Stimulated activated CD8-positive, alpha-beta memory T cell treated with anti-CD3 and anti-CD28 coated beads, Interleukin-7, amount 100 ng/mL, for 24 hours (primary cell): ENCODE results near the gene DDX31.
"Not testable (repeated sequence)": the region's sequence is repeated elsewhere in the genome, so short reads cannot be mapped to it uniquely, and the experiment has no call there.

ENCODE experiments used
- DNase-seq: peaks from one replicate; pipeline ENCODE4 v3.0.0-alpha.2; 2020; ENCODE audit warnings: low read depth

The DDX31 gene

DNA sequence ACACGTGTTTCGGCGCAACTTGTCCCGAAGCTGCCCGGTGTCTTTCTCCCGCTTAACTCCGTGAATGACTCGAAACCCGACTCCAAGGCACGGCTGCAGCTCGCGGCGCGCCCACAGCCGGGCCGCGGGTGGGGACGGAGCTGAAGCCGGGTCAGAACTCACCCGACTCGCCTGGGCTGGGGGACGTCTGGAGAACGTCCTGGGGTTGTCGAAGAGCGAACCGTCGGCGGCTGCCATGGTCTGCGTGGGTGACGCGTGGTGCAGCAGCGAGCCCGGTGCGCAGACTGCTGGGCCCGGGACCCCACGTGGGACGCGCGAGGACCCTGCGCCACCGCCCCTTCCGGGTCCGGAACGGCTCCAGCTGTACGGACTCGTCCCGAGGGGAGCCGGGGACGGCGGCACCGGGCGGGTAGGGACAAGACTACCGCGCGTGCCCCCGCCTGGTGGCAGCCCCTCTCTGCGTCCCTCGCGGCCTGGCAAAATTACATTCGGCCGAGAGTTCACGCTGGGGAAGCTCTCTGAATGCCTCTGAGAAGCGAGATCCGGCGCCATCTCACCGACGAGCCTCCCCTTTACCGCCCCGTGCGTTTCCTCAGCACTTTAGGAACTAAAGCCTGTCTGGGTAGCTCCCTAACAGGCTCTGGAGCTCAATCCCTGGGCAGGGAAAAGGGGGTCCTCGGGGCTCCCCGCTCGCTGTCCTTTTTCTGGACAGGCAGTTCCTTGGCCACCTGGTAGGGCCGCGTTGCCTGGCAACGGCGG lies at the start of gene DDX31:
Gene DDX31 (minus strand): TSS at position 286 of the 759 bp plus-strand sequence. CDS start 49 bp downstream, at position 237.
- DNase-seq, result peak; percentile 63

DNA sequence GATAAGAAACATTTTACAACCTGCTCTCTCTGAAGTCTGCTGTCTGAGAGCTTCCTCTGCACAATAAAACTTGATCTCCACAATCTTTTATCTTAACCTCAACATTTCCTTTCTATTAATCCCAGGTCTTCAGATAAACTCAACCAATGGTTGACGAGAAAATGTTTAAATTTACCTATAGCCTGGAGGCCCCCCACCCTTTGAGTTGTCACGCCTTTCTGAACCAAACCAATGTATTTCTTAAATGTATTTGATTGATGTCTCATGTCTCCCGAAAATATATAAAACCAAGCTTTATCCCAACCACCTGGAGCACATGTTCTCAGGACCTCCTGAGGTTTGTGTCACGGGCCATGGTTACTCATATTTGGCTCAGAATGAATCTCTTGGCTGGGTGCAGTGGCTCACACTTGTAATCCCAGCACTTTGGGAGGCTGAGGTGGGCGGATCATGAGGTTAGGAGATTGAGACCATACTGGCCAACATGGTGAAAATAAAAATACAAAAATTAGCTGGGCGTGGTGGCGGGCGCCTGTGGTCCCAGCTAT lies 48.7 kb upstream of the DDX31 start:
- DNase-seq, result not testable (repeated sequence)

DNA sequence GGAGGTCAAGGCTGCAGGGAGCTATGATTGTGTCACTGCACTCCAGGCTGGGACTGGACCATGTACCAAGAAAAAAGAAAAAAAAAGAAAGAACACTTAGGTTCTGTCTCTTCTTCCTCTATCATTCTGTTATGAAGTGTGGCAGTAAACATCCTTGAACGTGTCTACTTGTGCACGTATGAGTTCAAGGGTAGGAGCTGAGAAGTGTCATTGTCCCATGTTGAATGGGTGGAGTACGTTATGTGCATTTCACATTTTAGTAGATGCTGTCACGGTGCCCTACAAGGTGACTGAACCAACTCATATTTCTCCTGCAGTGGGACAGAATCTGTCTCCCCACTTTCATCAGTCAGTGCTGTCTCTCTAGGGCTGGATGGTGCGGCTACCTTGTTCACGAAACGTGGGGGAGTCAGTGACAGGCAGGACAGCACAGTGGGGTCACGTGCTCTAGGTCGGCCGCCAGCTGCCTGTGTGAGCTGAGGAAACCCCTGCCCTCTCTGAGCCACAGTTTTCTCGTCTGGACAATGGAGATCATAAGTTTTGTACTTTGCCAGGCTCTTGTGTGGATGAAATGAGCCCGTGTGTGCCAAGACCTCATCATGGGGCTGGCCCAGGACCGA lies 47.7 kb upstream of the DDX31 start:
- DNase-seq, result no peak

DNA sequence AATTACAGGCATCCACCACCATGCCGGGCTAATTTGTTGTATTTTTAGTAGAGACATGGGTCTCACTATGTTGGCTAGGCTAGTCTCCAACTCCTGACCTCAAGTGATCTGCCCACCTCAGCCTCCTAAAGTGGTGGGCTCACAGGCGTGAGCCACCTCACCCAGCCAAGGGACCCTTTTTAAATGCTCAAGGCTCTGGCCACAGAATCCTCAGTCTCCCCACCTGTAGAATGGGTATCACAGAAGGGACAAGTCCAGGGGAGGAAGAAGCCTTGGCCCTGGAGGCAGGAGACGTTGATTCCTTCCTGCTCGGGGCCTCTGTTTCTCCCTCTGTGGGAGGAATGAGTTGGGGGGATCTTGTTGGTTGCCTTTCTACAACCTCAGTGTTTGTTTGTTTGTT lies 46.2 kb upstream of the DDX31 start:
- DNase-seq, result no peak

DNA sequence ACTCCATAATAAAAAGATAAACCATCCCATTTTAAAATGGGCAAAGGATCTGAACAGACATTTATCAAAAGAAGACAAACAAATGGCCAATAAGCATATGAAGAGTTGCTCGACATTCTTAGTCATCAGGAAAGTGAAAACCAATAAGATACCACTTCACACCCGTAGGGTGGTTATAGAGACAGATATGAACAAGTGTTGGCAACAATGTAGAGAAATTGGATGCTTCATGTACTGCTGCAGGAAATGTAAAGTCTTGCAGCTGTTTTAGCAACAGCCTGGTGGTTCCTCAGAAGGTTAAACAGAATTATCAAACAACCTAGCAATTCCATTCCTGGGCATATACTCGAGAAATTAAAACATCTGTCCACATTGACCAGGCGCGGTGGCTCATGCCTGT lies 43.0 kb upstream of the DDX31 start:
- DNase-seq, result no peak

DNA sequence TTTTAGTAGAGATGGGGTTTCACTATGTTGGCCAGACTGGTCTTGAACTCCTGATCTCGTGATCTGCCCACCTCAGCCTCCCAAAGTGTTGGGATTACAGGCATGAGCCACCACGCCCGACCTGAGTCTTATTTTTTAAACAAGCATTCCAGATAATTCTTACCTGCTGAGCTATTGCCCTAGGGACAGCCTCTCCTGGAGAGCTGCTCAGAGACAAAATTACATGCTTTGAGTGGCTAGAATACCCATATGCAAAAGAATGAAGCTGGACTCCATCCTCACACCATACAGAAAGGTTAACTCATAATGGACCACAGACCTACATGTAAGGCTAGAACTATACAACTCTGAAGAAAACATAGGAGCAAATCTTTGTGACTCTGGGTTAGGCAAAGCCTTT lies 42.1 kb upstream of the DDX31 start:
- DNase-seq, result no peak

DNA sequence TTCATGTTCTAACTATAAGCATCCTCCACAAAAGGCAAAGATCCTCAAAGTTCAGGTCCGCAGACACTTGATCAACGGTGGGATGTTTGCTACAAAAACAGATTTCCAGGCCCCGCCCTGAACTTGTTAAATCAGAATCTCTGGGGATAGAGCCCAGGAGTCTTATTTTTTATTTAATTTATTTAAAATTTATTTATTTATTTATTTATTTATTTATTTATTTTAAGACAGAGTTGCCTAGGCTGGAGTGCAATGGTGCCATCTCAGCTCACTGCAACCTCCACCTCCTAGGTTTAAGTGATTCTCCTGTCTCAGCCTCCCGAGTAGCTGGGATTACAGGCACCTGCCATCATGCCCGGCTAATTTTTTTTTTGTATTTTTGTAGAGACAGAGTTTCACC lies 41.4 kb upstream of the DDX31 start:
- DNase-seq, result not testable (repeated sequence)

DNA sequence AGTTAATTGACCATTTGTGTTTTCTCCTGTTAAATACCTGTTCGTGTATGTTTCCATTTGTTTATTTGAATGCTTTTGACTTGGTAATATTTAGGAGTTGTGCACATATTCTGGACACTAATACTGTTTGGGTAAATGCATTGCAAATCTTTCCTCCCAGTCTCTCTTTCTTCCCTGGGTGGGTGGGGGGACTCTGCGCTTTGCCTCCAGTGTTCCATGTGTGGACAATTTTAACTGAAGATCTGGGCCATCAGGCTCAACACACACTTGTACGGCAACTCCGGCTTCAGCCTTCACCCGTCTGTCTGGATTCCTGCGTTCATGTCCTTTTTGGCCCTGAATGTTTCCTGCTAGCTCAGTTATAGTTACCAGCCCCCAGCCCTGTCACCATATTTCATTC lies 40.5 kb upstream of the DDX31 start:
- DNase-seq, result no peak

DNA sequence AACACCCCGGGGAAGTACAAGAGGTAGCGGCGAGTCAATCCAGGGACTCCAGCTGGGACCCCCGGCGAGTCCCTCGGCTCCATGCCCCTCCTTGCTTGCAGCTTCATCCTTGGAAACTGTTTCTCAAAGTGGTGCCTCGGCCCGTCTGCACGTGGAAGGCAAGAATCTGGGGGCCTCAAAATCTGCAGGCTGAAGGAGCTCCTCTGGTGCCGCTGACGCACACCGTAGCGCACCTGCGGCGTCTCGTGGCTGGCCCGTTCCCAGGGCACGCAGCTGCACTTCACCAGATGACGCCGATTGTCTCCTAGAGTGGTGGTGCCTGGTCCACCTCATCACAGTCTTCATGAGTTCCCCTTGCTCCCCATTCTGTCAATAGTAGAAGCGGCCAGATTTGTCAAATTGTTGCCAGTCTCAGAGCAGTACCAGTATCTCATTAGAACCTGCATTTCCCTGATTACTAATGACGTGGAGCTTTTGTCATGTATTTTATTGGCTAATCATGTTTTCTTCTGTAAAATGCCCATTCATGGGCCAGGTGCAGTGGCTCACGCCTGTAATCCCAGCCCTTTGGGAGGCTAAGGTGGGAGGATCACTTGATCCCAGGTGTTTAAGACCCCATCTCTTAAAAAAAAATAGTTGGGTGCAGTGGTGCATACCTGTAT lies 39.1 kb upstream of the DDX31 start:
- no peak for DNase-seq

DNA sequence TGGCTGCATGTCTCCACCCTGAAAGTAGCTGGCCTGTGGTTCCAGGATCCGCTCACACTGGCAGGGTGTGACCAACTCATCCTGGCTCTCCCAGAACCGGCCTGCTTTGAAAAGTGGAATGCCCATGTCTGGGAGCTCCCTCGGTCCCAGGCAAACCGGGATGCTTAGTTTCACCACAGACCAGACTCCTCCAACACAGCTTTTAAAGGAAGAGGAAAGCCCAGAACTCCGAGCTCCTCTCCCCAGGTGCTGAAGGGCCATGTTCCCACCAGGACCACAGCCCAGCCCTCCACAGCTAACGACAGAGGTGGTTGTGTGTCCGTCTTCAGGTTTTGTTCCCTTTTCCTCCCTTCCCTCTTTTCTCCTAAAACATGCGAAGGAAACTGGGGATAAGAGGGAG lies 38.5 kb upstream of the DDX31 start:
- DNase-seq, result no peak

DNA sequence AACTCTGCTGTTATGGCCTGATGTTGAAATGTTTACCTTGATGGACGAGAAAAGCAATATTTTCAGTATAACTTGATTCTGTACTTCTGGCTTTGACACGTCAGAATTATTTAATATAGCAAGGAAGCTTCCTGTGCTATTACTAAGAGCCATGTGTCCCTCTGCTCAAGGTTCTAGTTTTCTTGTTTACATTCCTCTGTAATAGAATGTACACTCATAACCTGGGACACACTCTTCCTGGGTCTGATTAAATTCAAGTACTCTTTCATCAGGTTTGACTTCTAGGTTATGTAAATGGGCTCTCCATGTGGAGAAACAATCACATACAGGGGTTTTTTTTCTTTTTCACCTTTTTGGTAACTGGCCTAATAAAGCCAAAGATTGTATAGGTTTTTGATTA lies 33.6 kb upstream of the DDX31 start:
- DNase-seq, result no peak

DNA sequence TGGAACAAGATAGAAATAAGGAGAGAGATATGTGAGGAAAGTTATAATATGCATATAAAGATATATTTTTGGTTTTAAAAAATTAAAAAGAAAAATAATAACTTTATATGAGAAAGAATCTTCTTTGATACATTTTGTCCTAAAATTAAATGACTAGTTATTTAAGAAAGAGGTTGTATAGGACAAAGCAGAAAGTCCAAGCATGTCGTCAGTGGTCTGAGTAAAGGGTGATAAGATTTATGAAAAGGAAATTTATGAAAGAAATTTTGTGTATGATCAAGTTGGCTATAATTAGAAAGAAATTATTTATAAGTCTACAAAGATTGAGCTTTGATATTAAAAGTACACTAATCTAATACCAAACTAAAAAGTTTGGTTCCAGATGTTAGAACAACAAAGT lies 32.5 kb upstream of the DDX31 start:
- no peak for DNase-seq

DNA sequence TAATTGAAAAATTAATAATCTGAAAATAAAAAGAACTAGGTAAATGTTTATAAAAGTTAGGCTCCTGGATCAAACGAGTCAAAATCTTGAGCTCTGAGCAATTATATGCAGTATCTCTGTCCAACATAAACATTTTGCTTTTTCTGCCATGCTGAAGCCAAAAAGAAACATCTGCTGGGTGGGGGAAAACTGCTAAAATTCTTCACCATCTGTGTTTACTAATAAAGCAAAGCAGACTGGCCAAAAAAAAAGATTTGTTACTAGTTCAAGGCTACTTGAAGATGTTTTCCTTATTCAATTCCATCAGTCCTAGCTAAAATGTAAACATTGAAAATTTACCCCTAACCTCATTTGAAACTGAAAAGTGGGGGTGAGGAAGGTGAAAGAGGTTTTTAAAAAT lies 30.2 kb upstream of the DDX31 start:
- no peak for DNase-seq

DNA sequence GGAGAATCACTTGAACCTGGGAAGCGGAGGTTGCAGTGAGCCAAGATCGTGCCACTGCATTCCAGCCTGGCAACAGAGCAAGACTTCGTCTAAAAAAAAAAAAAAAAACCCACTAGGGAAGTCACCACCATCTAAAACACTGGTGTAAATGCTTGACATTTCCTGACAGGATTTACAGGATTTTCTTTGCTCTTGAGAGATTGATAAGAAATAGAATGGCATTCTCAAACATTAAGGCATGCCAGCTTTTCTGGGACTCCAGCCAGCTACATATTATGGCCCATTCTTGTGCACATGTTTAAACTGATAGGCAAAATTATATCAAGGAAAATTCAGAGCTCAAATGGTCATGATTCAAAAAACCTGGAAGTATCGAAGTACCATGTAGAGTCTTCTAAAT lies 29.2 kb upstream of the DDX31 start:
- DNase-seq, result no peak

DNA sequence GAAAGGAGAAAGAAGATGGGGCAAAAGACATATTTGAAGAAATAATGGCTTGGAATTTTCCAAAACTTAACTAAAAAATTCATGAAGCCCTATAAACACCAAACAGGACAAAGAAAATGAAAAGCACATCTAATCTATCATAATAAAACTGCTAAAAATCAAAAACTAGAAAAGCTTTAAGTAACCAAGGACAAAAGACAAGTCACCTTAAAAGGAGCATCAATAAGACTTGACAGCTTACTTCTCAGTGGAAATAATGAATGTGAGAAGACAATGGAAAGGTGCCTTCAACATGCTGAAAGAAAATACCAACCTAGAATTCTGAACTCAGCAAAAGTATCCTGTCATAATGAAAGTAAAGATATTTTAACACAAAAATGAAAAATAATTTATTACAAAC lies 27.4 kb upstream of the DDX31 start:
- DNase-seq, result no peak

DNA sequence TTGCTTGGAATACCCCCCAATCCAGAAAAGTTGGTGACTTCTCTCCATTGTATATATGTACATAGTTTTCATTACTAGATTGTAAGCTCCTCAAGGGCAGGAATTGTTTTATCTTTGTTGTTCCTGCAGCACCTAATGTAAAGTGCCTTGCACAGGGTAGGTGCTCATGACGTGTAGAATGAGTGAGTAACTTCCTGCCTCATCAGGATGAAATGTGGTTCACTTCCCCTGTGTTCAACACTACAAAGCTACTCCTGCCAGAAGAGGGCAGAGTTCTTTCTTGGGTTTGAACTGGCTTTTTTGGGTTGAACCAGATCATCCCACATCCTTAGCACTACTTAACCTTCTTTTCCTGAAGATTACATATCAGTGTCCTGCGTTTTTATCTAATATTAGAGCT lies 24.4 kb upstream of the DDX31 start:
- no peak for DNase-seq

DNA sequence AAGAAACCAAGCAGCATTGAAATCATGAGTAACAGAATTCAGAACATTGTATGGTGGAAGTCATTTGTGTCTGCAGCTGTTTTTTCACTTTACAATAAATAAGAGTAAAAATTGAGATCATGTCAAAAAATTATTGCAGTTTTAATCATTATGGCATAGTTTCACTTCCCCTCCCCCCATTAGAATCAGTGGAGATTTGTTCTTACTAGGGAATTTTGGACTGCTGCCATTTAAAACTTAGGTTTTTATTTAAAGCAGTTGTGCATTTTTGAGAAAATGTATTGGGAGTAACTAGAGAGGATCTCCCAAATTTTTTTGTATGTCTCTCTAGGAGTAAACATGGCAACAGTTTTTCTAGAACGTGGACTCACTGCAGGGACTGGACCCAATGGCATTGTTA lies 20.9 kb upstream of the DDX31 start:
- DNase-seq, result no peak

DNA sequence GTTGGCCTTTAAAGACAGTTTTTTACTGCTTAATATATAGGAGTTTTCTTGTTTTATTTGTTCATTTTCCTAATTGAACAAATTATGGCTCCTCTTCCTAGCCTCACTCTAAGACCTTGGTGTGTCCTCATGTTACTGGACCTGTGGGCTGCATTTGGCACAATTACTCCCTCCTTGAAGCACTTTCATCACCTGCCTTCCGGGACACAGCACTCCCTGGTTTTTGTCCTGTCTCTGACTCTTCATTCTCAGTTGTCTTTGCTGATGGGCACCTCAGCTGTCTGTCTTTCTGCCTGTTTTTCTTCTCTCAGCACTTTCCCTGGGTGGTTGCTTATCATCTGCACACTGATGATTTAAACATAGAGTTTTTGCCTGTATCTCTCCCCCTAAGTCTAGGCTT lies 14.1 kb upstream of the DDX31 start:
- DNase-seq, result no peak

DNA sequence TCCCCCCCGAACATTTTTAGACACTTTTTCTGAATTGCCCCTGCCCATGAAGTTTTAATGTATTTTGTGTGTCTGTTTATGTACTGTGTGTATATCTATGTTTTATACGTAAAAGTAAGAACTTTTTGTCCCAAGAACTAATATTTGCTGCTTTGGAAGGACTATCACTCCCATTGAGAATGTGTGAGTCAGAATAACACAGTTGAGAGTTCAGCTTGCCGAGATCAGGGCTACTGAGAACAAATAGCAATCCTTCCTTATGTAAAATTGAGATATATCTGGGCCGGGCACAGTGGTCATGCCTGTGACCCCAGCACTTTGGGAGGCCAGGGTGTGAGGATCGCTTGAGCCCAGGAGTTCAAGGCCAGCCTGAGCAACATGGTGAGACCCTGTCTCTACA lies 11.8 kb upstream of the DDX31 start:
- DNase-seq, result no peak

DNA sequence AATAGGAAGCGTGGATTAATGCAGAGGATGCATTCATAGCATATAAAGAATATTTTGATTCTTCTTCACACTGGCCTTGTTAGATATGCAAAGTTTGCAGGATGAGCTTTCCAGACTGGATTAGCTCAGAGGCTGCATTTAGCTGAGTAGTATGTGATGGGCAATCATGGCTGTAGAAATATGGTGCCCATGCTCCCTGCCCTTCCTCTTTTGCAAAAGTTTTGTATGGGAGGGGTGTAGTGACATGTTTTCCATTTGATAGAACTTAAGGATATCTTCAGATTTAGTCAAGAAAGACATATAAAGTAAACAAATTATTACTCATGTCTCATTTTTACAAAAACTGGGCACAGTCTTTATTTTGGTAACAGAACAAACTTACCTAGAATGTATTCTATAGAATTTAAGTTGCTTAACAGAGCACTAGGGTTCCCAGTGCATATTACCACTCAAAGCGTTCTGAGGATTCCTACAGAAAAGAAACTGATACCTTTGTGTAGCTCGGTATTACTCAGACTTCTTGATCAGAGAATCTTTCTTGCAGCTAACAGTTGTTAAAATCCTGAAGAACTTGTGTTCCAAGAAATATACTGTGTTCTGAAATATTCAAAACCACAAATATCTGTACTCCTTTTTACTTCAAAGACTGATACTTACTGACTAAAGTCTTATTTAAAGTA lies 10.3 kb upstream of the DDX31 start:
- DNase-seq, result no peak

DNA sequence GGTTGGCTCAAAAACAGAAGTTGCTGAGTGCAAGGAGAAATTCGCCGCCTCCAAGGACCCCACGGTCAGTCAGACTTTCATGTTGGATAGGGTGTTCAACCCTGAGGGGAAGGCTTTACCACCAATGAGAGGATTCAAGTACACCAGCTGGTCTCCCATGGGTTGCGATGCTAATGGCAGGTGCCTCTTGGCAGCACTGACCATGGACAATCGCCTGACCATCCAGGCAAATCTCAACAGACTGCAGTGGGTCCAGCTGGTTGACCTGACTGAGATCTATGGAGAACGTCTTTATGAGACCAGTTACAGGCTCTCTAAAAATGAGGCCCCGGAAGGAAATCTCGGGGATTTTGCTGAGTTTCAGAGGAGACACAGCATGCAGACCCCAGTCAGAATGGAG lies 8.2 kb upstream of the DDX31 start:
- DNase-seq, result no peak

DNA sequence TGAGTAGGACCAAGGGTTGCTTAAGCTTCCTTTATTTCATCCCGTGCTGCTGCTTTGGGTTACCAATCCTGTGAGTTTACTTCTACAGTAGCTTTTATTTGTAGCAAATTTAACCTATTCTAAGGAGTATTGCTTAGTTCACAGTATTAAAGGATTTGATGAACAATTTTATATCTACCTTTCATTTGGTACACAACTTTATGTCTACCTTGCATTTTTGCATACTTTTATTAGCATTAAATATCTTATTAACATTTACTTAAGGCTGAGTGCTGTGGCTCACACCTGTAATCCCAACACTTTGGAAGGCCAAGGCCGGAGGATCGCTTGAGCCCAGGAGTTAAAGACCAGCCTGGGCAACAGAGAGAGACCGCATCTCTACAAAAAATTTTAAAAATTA lies 4.7 kb upstream of the DDX31 start:
- no peak for DNase-seq

DNA sequence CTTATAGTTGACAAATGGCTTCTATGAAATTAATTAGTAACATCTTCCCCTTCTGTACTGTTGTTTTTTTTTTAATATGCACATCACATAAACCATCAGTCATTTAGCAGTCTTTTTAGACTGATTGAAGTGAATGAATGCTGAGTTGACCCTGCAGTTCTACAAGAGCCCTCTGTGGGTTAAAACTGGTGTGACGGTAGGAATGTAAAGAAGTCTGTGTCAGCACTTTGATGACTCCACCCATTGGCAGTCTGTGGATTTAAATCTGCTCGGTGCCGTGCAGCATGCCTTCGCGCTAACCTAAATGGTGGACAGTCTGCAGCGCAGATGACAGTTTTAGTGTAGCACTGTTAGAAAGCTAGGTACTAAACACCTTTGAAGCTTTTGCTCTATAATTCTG lies 3.6 kb upstream of the DDX31 start:
- DNase-seq, result no peak
